BJ (cell line): ENCODE data around the gene PPP2CA. TPM values are rescaled to one million over a fixed set of nuclear protein-coding genes. Genes with fewer than 3 reads are reported as not detected.

ENCODE experiments used
- CTCF ChIA-PET: fragments of 350-600 bp; formaldehyde crosslinking; extraction: SDS; loops from one replicate; lab custom pipeline; 2021; ENCODE audit warnings: antibody characterized with exemption, inconsistent platforms; lab: Yijun Ruan, JAX
- POLR2A ChIA-PET: fragments of 300-600 bp; sonication (Branson Sonifier 250); formaldehyde crosslinking; extraction: SDS; loops from one replicate; lab custom pipeline; 2021; ENCODE audit warnings: antibody characterized with exemption; lab: Charles Lee
- DNase-seq: peaks from one replicate; pipeline ENCODE4 v3.0.0-alpha.2; 2011; ENCODE audit warnings: low read depth
- H3K27me3 ChIP-seq: 2 replicates; pipeline ENCODE4 v1.6.0; 2011; ENCODE audit warnings: low read length; ENCODE audit not compliant: control insufficient read depth, insufficient read depth
- H3K36me3 ChIP-seq: 2 replicates; pipeline ENCODE4 v1.5.1; 2011; ENCODE audit warnings: low read length; ENCODE audit not compliant: control insufficient read depth, insufficient read depth
- H3K4me3 ChIP-seq: 2 replicates; pipeline ENCODE4 v1.5.1; 2011; ENCODE audit warnings: low read depth, mild to moderate bottlenecking, control low read depth, low read length
- polyA plus RNA-seq: library from polyadenylated mRNA; depleted of rRNA; stranded (reverse); fragments of >200 nt; gene quantifications from 2 replicates; pipeline ENCODE4 v1.2.3, GENCODE V29; 2011
- TF ChIP-seq, protein P1 (sequence below): IDR thresholded peaks from 2 replicates; pipeline ENCODE4 v1.5.1; 2011; ENCODE audit warnings: low read depth, mild to moderate bottlenecking, control low read depth, inconsistent platforms, low read length, moderate library complexity; ENCODE audit not compliant: insufficient read depth

Gene PPP2CA
- polyA plus RNA-seq, 1 experiment = 77.1 TPM

GRCh38 chr5:134245692-134246091, 19.8 kb upstream of the PPP2CA start:
- no peak for DNase-seq
- CTCF ChIA-PET = interaction anchor here (0.9 to 1.0 kb wide), 3 partner anchors 19 to 206 kb away, joined by 3 to 4 read pairs (median 3); no protein-coding TSS in a partner anchor
- no peaks in the 10 kb centered on the region for H3K27me3 ChIP-seq
- POLR2A ChIA-PET = no interaction called here
- H3K36me3 ChIP-seq = no peaks in the 10 kb centered on the region
- TF ChIP-seq, protein P1, sequence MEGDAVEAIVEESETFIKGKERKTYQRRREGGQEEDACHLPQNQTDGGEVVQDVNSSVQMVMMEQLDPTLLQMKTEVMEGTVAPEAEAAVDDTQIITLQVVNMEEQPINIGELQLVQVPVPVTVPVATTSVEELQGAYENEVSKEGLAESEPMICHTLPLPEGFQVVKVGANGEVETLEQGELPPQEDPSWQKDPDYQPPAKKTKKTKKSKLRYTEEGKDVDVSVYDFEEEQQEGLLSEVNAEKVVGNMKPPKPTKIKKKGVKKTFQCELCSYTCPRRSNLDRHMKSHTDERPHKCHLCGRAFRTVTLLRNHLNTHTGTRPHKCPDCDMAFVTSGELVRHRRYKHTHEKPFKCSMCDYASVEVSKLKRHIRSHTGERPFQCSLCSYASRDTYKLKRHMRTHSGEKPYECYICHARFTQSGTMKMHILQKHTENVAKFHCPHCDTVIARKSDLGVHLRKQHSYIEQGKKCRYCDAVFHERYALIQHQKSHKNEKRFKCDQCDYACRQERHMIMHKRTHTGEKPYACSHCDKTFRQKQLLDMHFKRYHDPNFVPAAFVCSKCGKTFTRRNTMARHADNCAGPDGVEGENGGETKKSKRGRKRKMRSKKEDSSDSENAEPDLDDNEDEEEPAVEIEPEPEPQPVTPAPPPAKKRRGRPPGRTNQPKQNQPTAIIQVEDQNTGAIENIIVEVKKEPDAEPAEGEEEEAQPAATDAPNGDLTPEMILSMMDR = no peak
- H3K4me3 ChIP-seq = no peak overlapping the region

DNA sequence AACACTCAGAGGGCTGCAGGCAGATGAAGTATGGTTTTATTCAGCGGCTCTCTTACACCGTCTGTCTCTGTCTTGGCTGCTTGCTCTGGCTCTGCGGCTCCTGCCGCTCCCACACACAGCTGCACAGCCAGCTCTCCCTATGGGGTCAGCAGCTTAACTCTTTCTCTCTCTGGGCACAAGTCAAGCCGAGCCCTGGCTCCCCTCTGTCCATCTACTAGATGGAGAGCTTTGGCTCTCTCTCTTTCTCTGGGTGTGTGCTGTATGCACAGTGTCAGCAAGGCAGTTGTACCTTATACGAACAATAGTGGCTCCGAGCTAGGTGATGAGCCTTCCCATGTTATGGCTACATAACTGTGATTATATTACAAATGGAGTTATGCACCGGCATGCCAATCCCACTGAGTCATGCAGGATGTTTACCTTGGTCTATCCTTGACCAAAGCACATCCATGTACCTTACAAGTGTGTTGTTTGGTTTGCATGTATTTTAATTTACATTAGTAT, 19.3 kb upstream of the PPP2CA start:
- H3K4me3 ChIP-seq = no peak overlapping the region

GRCh38 chr5:134242146-134242545, 16.3 kb upstream of the PPP2CA start:
- Histone ChIP-seq H3K27me3 (no peaks in the 10 kb centered on the region), H3K4me3 (no peak overlapping the region), H3K36me3 (no peaks in the 10 kb centered on the region)
- TF ChIP-seq, protein P1 = no peak
- ChIA-PET CTCF (interaction anchor here (0.9 kb wide), 1 partner anchor 16 kb away, joined by 3 read pairs; the partner anchor contains the start of gene PPP2CA), POLR2A (interaction anchor here (0.6 kb wide), 1 partner anchor 21 kb away, joined by 5 read pairs; no protein-coding TSS in a partner anchor)
- DNase-seq = peak; percentile 58

More for the DNA sequence above, 19.3 kb upstream of the PPP2CA start:
- no peaks in the 10 kb centered on the region for H3K27me3 ChIP-seq
- H3K36me3 ChIP-seq = no peaks in the 10 kb centered on the region
- TF ChIP-seq, protein P1 = no peak
- ChIA-PET CTCF (interaction anchor here (0.9 to 1.2 kb wide), 4 partner anchors 10 to 206 kb away, joined by 3 to 4 read pairs (median 3); no protein-coding TSS in a partner anchor), POLR2A (no interaction called here)
- DNase-seq = no peak

DNA sequence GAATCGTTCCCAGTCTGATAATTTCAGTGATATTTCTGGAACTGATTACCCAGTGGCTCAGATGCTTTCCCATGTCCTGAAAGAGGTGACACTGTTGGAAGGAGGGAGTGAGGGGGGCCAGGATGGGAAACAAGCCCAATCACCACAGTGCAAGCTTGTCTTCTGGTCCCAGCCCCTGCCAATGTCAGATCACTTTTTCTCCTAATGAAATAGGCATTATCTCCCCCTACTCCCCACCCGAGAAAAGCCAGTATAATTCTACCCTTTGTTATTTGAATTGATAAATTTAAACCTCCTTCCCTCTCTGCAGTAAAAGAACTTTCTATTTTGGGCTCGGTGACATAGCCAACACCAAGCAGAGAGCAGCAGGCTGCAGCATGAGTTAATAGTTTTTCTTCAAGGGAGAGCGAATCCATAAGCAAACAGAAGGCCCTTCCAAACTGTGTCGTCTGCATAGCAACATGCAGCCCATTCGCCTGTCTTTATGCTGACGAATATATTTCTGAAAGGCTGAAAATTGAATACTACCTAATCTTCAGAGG, 14.6 kb upstream of the PPP2CA start:
- TF ChIP-seq, protein P1 = no peak
- H3K36me3 ChIP-seq = no peaks in the 10 kb centered on the region
- no peak for DNase-seq
- ChIA-PET CTCF (no interaction called here), POLR2A (no interaction called here)
- H3K27me3 ChIP-seq = no peaks in the 10 kb centered on the region
- H3K4me3 ChIP-seq = no peak overlapping the region

- TF ChIP-seq, protein P1 = no peak
- Histone ChIP-seq H3K27me3 (no peaks in the 10 kb centered on the region), H3K4me3 (no peak overlapping the region), H3K36me3 (no peaks in the 10 kb centered on the region)
- ChIA-PET CTCF (interaction anchor here (1.3 to 1.5 kb wide), 2 partner anchors 20 to 53 kb away, joined by 4 read pairs; no protein-coding TSS in a partner anchor), POLR2A (no interaction called here)
- no peak for DNase-seq
Measured at GRCh38 chr5:134236820-134237219, 10.9 kb upstream of the PPP2CA start.
